Caki2 (cell line): ENCODE measurements around the gene RPL28. TPM values are rescaled to one million over a fixed set of nuclear protein-coding genes. Genes with fewer than 3 reads are reported as not detected.

Source experiments
- DNase-seq: peaks from one replicate; pipeline ENCODE4 v3.0.0-alpha.2; 2015; ENCODE audit warnings: low read depth
- in situ Hi-C: cut with HindIII; loops from 2 replicates; pipeline ENCODE4 v1.10.0; 2016; ENCODE audit warnings: low sequenced_read_pairs, low pct_unique_long_range_greater_than_20kb, mixed read lengths
- total RNA-seq: library from RNA; depleted of rRNA; stranded (reverse); fragments of >200 nt; shearing (Covaris generic); gene quantifications from 2 replicates; pipeline ENCODE4 v1.2.3, GENCODE V29; 2014; ENCODE audit warnings: low replicate concordance; rRNA removed

Gene RPL28
- total RNA-seq = 281 and 295 TPM in 2 replicates

- peak; percentile 99 for DNase-seq
- in situ Hi-C loops = no loop called here
Observed at GRCh38 chr19:55385724-55386492, at the start of gene RPL28. TSS of gene RPL28 (plus strand) at chr19:55385932. CDS start at chr19:55386358, 426 bp downstream.

GRCh38 chr19:55336101-55336500 lies 49.6 kb upstream of the RPL28 start:
- in situ Hi-C loops = no loop called here
- DNase-seq = no peak

DNA sequence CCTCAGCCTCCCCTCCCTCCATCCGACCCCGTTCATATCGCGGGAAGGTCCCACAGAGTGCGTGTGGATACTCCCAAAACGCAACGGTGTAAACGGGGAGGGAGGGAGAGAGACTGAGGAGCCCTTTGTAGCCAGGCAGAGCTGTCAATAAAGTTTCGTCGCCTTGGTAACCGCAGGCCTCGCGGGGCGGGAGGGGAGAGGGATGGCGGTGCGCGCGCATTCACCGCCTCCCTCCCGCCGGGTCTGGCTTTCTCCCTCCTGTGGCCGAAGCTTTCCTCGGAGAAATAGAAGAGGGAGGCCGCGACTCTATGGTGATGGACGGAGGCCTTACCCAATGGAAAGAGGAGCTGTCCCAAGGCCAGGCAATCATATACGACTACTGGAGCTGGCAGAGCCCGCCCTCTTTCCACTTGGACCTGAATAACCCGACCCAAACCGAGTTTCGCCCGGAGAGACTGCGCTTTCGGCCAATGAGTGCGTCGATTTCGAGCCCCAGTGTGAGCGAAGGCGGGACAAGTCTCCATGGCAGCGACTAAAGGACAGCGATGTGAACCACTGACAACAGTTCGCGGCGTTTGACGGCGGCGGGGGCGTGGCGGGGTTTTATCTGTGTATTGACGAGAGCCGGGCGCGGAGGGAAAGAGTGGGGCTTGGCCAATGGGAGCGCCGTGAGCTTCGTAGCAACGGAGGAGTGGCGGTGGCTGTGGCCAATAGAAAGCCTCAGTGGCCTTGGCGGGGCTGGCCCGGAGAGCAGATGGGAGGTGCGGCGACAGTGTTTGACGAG lies 46.4 kb upstream of the RPL28 start, which contains the start of gene KMT5C:
KMT5C (plus strand) TSS at position 772 of the 784 bp plus-strand sequence. CDS start 2,061 bp downstream, outside the sequence.
- DNase-seq = peak; percentile 100
- in situ Hi-C loops = no loop called here

GRCh38 chr19:55339889-55340783 lies 45.6 kb upstream of the RPL28 start:
- no peak for DNase-seq
- in situ Hi-C loops = loop anchor here (10.0 kb wide), 1 partner anchor 45 kb away; no protein-coding TSS in a partner anchor

GRCh38 chr19:55340784-55341147 lies 45.0 kb upstream of the RPL28 start:
- DNase-seq = no peak
- in situ Hi-C loops = loop anchor here (10.0 kb wide), 1 partner anchor 46 kb away; no protein-coding TSS in a partner anchor

DNA sequence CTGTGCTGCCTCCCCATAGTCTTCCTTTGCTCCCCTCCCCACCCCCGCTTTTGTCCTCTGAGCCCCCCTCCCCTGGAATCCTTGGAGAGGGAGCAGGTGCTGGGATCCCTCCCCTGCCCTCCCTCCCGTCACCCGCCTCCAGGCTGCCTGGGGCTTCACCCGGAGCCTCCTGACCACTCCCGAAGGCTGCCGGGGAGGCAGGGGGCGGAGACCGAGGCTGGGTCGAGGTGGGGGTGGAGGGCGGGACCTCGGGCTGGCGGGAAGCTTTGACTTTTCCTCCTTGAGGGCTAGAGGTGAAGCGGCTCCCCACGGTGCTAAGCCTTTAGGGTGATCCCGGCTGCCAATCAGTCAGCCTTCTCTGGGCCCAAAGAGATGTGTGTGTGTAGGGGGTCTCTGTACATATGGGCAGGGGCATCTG lies 44.6 kb upstream of the RPL28 start:
- peak; percentile 26 for DNase-seq
- in situ Hi-C loops = loop anchor here (10.0 kb wide), 1 partner anchor 46 kb away; no protein-coding TSS in a partner anchor

GRCh38 chr19:55341595-55342531 lies 43.9 kb upstream of the RPL28 start:
- in situ Hi-C loops = loop anchor here (10.0 kb wide), 1 partner anchor 47 kb away; no protein-coding TSS in a partner anchor
- no peak for DNase-seq

- no peak for DNase-seq
- in situ Hi-C loops = loop anchor here (10.0 kb wide), 1 partner anchor 50 kb away; no protein-coding TSS in a partner anchor
Observed at GRCh38 chr19:55344444-55344843, 41.3 kb upstream of the RPL28 start.

- no peak for DNase-seq
- in situ Hi-C loops = loop anchor here (10.0 kb wide), 1 partner anchor 50 kb away; no protein-coding TSS in a partner anchor
Observed at GRCh38 chr19:55345101-55345817, 40.5 kb upstream of the RPL28 start.

DNA sequence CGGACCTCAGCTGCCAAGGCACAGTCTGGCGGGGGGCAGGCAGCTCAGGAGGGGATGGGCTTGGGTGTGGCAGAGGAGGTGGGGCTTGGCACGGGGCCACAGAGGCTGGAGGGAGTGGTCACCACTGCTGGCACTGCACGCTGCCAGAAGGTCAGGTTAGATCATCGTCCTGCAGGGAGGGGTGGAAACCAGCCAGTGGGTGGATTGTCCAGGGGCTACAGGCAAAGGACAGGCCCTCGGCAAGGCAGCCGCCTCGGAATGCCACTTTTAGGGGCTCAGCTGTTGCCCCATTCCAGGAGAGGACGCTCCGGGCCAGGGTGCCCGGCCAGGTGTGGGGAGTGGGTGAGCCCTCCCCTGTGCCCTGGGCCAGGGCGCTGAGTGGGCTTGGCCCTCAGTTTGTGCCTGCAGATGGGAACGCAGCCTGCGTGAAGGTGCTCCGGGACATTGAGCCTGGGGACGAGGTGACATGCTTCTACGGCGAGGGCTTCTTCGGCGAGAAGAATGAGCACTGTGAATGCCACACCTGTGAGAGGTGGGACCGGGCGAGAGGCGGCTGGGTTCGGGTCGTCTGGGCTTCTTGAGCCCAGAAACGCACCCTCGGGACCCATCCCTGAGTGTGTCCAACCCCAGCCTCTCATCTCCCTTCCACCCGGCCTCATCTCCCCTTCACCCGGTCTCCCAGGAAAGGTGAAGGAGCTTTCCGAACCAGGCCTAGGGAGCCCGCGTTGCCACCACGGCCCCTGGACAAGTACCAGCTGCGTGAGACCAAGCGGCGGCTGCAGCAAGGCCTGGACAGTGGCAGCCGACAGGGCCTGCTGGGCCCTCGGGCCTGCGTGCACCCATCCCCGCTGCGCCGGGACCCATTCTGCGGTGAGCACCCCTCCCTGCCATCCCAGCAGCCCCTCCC lies 39.7 kb upstream of the RPL28 start:
- in situ Hi-C loops = loop anchor here (10.0 kb wide), 1 partner anchor 51 kb away; no protein-coding TSS in a partner anchor

DNA sequence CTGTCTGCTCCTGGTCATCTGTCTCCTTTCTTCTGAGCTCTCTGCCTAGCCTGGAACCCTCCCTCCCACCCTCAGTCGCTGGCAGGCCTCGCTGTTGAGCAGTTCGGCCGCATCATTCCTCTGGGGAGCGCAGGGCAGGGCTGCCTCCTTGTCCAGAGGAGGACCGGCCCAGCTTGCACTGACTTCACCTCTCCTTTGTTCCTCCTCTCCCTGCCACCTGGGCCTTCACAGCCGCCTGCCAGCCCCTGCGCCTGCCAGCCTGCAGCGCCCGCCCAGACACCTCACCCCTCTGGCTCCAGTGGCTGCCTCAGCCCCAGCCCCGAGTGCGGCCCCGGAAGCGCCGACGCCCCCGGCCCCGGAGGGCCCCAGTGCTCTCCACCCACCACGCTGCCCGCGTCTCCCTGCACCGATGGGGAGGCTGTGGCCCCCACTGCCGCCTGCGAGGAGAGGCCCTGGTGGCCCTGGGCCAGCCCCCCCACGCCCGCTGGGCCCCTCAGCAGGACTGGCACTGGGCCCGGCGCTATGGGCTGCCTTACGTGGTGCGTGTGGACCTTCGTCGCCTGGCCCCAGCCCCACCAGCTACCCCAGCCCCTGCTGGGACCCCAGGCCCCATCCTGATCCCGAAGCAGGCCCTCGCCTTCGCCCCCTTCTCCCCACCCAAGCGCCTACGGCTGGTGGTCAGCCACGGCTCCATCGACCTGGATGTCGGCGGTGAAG lies 38.8 kb upstream of the RPL28 start:
- no peak for DNase-seq
- in situ Hi-C loops = loop anchor here (10.0 kb wide), 1 partner anchor 52 kb away; no protein-coding TSS in a partner anchor

More for the DNA sequence above, 39.7 kb upstream of the RPL28 start:
- peak; percentile 71 for DNase-seq

- DNase-seq = no peak
- in situ Hi-C loops = loop anchor here (10.0 kb wide), 1 partner anchor 53 kb away; no protein-coding TSS in a partner anchor
Observed at GRCh38 chr19:55347442-55348009, 38.2 kb upstream of the RPL28 start.

GRCh38 chr19:55348317-55349034 lies 37.3 kb upstream of the RPL28 start:
- DNase-seq = no peak
- in situ Hi-C loops = loop anchor here (10.0 kb wide), 1 partner anchor 54 kb away; no protein-coding TSS in a partner anchor
